Stimulated activated CD4-positive, alpha-beta T cell treated with anti-CD3 and anti-CD28 coated beads, Interleukin-1b, Interleukin-23, amount 100 ng/mL, for 48 hours (primary cell): Measurements from ENCODE around the gene CT47A1.
"Not testable (repeated sequence)": the region's sequence is repeated elsewhere in the genome, so short reads cannot be mapped to it uniquely, and the experiment has no call there.

ENCODE experiments used
- DNase-seq: peaks from one replicate; pipeline ENCODE4 v3.0.0-alpha.2; 2020

CT47A1 gene

DNA sequence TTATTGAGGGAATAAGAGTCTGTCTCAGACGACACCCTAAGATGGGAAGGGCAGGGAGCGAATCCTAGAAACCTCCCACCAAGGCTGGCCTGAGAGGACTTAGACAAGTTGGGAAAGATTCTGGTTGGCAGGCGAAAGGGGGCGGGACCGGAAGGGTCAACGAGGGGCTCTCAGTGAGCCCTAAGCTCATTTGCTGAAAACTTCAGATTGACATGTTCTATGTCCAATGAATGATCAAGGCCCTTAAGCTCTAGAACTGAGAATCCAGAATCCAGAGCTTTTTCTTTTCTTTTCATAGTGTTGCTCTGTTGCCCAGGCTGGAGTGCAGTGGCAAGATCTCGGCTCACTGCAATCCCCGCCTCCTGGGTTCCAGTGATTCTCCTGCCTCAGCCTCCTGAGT, at the start of gene CT47A1:
TSS of gene CT47A1 (minus strand) at position 101 of the 400 bp plus-strand sequence. CDS start 231 bp downstream, outside the sequence.
- not testable (repeated sequence) for DNase-seq

DNA sequence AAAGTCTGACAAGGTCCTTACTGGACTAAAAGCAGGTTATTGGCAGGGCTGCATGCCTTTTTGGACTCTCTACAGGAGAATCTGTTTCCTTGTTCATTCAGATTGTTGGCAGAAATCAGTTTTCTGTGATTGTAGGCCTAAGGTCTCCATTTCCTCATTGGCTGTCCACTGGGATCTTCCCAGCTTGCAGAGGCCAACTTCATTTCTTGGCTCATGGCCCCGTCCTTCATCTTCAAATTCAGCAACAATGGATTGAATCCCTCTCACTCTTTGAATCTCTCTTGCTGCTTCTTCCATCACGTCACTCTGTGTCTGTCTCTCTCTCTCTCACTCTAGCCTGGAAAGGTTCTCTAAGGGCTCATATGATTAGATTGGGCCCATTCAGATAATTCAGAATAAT, 47.0 kb upstream of the CT47A1 start:
- DNase-seq = no peak

DNA sequence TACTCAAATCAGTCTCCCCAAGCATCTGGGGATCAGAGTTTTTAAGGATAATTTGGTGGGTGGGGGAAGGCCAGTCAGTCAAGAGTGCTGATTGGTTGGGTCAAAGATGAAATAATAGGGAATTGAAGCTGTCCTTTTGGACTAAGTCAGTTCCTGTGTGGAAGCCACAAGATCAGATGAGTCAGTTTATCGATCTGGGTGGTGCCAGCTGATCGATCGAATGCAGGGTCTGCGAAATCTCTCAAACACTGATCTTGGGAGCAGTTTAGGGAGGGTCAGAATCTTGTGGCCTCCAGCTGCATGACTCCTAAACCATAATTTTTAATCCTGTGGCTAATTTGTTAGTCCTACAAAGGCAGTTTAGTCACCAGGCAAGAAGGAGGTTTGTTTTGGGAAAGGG, 44.5 kb upstream of the CT47A1 start:
- DNase-seq = no peak

DNA sequence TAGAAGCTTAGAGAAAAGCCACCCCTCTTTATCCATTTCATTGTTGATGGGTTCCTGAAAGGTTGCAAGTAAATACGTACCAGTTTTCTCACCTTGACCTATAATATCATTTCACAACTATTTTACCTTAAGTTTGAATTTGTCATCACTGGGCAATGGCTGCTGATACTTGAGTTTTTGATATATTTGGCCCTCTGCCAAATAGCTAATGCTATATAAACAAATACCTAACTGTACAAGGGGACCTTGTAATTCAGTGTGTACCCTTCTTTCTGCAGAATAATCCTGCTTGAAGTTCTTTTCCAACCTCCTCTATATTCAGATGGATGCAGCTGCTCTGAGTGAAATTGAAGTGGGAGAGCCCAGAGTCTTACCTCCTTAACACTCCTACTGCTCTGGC, 42.9 kb upstream of the CT47A1 start:
- DNase-seq = no peak

DNA sequence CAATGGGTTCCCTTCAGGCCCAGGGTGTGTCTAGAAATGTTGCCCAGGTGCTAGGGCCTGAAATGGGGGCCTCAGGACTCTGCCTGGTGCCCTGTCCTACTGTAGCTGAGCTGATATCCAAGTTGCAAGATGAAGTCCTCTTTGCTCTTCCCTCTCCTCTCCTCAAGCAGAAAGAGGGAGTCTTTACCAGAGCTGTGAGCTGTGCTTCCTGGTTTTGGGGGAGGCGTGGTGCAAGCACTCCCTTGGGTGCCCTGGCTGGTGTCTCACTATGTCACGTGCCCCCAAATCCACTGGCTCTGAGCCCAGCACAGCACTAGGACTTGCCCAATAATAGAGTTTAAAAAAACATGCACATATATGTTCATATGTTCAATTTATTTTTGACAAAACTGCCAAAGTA, 29.3 kb upstream of the CT47A1 start:
- DNase-seq = no peak

DNA sequence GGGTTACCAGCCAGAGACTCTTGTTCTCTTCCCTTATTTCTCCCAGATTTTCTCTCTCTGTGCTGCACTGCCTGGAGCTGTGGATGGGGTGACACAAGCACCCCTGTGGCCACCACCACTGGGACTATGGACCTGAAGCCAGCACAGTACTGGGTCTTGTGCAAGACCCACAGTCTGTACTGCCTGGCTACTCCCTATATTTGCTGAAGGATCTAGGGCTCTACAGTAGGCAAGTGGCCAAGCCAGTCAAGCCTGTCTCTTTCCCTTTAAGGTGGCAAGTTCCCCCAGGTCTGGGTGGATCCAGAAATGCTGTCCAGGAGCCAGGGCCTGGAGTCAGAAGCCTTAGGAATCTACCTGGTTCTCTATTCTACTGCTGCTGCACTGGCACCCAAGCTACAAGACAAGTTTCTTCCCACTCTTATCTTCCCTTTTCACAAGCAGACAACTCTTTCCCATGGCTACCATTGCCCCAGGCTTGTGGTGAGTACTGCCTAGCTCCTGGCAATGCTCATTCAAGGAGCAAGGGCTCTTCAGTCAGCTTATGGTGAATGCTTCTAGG, 28.4 kb upstream of the CT47A1 start:
- no peak for DNase-seq

DNA sequence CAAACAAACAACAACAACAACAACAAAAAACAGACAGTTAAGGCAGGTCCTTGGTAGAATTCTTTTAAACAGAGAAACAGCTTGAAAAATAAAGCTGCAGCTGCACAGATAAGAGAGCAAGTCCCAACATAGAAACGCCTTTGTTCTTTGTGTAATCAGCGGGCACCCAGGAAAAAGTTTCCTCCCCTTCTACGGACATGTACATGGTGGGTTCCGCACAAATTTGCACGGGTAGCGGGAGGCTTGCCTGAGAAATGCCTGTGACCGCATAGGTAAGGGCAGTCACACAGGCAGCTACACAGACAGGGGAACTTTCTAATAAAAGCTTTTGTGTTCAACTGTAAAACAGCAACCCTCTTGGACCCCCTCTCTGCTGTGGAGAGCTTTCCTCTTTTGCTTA, 25.7 kb upstream of the CT47A1 start:
- DNase-seq = no peak

DNA sequence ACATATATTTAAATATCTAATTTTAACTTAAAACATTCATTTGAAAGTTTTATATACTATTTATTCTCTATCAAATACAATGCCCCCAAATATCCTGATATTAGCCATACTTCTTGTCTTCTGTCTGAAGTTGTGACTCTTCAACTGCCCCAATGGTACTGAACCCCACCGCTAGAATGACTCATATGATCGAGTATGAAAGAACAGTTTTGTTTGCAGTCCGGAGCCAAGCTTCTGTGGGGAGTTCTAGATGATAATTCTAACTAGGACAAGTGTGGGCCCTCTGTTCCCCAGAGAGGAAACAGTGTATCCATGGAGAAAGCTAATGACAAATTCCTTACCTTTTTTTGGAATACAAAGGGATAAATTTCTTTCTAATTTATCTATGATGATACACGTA, 24.7 kb upstream of the CT47A1 start:
- DNase-seq = no peak

DNA sequence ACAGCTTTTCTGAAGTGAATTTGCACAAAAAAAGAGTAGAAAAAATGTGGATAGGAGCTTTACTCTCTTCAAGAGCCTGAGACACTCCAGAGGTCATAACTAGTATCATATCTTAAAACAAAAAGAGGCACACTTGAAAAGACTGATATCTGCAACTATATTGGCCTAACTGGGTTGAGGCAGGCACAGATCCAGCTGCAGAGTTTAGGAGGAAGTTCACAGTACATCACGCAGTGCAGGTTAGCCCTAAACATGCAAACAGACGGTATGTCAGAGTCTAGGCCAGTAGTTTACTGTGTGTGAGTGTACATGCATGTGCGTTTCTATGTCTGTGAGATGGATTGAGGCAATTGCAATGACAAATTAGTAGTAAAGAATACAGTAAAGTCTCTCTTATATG, 24.2 kb upstream of the CT47A1 start:
- DNase-seq = no peak

DNA sequence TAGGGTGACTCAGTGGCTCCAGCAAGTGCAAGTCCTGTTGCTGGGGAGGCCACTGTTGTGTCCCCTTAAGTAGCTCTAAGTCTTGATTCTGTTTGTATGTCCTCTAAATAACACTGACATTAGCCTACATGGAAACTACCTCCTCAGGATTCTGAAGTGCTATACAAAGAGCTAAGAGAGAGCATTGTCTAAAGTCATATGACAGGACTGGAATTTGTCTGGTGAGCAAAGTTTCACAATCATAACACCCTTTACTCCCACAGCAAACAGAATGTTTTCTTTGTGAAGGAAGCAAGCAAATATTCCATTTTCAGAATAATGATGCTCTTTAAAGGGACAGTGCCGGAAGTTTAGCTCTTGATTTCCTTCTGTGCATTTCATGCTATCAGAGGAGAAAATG, 23.4 kb upstream of the CT47A1 start:
- no peak for DNase-seq

DNA sequence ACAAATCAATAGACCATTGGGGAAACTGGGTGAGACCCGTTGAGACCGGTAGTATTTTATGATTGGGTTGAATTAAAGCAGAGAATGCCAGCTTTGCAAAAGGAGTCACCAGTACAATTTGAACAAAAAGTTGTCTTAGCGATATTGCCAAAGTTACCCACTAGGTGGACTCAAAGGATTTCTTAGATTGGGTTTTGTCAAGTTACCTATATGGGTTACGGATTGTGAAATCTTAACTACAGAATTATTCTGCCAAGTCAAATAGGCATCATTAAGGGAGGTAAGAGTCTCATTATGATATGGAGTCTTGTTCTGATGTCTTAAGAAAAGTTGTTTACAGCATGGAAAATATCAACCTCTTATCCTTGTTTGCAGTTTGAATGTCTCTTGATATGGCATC, 15.0 kb upstream of the CT47A1 start:
- DNase-seq = no peak

DNA sequence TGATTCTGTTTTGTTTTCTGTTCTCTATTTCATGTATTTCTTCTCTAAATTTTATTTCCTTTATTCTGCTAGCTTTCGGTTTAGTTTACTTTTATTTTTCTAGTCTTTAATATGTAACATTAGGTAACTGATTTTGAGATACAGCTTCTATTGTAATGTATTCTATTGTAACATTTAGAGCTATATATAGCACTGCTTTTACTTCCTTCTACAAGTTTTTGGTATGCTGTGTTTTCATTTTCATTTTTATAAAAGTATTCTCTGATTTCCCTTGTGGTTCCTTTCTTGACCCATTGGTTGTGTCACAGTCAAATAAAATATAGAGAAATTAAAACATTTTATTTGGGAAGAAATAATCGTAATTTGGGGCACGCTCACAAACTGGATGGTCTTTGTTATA, 13.9 kb upstream of the CT47A1 start:
- DNase-seq = no peak

DNA sequence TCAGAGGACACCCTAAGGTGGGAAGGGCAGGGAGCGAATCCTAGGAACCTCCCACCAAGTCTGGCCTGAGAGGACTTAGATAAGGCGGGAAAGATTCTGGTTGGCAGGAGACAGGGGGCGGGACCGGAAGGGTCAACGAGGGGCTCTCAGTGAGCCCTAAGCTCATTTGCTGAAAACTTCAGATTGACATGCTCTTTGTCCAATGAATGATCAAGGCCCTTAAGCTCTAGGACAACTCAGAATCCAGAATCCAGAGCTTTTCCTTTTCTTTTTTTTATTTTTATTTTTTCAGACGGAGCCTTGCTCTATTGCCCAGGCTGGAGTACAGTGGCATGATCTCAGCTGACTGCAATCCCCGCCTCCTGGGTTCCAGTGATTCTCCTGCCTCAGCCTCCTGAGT, 29.1 kb downstream of the CT47A1 start, which contains the start of gene CT47A7:
TSS of gene CT47A7 (minus strand) at position 101 of the 400 bp plus-strand sequence. CDS start 255 bp downstream, outside the sequence.
- DNase-seq = not testable (repeated sequence)
